Astrocyte of the spinal cord (primary cell): Measurements from ENCODE around the gene CTIF.

Experiments
- DNase-seq: peaks from one replicate; pipeline ENCODE4 v3.0.0; 2011; ENCODE audit warnings: low read depth, low spot score
- H3K4me3 ChIP-seq: 2 replicates; pipeline ENCODE4 v1.5.1; 2011; ENCODE audit warnings: low read depth, mild to moderate bottlenecking, low read length, moderate library complexity
- CTCF ChIP-seq: IDR thresholded peaks from 2 replicates; pipeline ENCODE4 v1.5.1; 2012; ENCODE audit warnings: low read depth, mild to moderate bottlenecking, low read length, inconsistent platforms
- in situ Hi-C: cut with HindIII; loops from 2 replicates; pipeline ENCODE4 v1.10.0; 2017; ENCODE audit warnings: low sequenced_read_pairs

The CTIF gene

DNA sequence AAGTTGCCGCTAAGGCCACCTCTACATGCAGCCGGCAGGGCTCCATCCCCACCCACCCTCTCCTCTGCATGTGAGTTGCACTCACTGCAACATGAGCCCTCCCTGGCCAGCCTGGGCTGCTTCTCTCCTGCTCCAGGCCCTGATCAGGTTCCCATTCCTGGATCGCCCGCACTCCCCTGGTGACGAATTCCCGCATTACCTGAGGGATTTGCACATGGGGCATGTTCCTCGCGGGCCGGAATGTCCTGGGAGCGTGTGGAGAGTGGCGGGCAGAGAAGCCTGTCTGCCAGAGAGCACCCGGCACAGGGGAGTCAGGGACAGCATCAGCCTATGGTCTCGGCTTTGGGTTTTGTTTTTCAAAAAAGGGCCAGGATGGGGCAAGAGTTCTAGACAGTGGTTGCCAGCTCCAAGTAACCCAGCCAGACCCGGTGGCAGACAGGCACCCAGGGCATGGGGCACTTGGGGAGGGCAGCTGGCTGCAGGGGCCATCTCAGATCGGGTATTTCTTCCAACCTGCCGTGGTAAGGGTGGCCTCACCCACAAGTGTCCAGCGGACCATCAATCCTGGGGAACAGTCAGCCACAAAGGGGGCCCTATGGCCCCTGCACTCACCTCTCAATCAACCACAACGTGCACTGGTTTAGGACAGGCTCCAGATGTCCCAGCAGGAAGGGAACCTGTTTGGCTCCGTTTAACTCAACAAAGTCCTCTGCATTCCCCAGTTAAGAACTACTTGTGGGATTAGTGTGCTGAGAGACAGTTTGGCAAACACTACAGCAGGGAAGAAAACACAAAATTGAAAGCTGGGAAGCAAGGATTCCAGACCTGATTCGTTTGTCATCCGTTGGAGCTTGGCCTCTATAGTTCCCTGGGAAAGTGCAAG is 224.2 kb downstream of the CTIF start:
- no peak for DNase-seq
- in situ Hi-C loops = no loop called here
- no peak for TF ChIP-seq CTCF

GRCh38 chr18:48763719-48764100 is 224.9 kb downstream of the CTIF start:
- no peak for TF ChIP-seq CTCF
- no peak for DNase-seq
- no peak overlapping the region for H3K4me3 ChIP-seq
- in situ Hi-C loops = no loop called here

More for the DNA sequence above, 224.2 kb downstream of the CTIF start:
- no peak overlapping the region for H3K4me3 ChIP-seq

DNA sequence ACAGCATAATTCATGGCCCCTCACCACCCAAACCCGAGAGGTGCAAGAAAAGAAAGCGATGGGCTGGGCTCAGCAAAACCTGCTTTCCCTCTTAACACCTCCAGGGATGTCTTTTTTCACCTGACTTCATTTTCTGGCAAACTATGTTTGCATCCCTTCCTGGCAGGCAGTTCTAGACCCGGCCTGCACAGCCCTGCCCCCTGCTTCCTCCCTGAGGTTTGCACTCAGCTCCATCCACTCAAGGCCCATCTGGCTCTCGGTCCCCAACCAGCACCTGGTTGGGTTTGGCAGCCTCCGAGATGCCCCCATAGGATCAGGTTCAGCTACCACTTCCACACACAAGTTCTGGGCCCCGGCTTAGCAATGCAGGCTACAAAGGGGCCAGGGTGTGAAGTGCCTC is 226.2 kb downstream of the CTIF start:
- H3K4me3 ChIP-seq = no peak overlapping the region
- DNase-seq = no peak
- in situ Hi-C loops = no loop called here
- TF ChIP-seq CTCF = no peak

DNA sequence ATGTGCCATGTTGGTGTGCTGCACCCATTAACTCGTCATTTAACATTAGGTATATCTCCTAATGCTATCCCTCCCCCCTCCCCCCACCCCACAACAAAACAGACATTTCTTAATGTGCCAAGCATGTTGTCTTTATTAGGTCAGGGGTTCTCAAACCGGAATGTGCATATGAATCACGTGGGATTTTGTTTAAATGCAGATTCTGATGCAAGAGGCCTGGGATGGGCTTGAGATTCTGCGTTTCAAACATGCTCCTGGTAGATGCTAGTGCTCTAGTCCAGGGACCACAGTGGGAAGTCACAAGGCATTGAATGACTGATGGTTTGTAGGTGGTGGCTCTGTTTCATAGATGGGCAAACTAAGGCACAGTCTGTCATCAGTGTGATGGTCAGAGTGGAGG is 227.2 kb downstream of the CTIF start:
- TF ChIP-seq CTCF = no peak
- no peak for DNase-seq
- H3K4me3 ChIP-seq = no peak overlapping the region
- in situ Hi-C loops = no loop called here

- in situ Hi-C loops = no loop called here
- no peak overlapping the region for H3K4me3 ChIP-seq
- TF ChIP-seq CTCF = no peak
- no peak for DNase-seq
Observed at GRCh38 chr18:48766487-48766886, 227.7 kb downstream of the CTIF start.

DNA sequence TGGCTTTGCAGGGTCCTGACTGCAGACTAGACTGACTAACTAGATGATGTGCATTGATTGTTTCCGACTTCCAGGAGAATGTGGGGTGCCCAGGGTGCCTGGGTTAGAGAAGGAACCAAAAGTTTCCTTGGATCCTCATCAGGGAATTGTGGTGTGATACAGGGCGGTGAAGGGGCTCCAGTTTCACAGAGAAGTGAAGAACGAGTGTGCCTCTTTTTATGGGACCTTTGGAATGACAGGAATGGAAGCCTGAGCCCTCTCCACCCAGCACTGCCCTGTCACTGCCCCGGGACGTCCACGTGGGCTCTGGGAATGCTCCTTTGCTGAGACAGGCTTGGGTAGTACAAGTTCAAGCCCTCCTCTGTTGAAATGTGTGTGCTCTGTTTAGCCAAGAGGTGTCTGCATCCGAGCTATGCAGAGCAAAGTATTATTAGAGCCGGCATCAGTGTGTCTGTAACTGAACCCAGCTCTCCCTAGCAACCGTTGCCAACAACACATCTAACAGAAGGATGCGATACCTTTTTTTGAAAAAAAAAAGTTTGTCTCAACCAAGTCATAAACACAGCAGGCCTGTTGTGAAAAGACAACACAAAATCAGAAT is 228.4 kb downstream of the CTIF start:
- peak; percentile 47 for DNase-seq
- in situ Hi-C loops = no loop called here
- no peak for TF ChIP-seq CTCF
- H3K4me3 ChIP-seq = no peak overlapping the region
